RPMI7951 (cell line): ENCODE data around the gene LUZP2. TPM values are rescaled to one million over a fixed set of nuclear protein-coding genes. Genes with fewer than 3 reads are reported as not detected.

Source experiments
- DNase-seq: peaks from one replicate; pipeline ENCODE4 v3.0.0-alpha.2; 2012; ENCODE audit warnings: low read depth
- total RNA-seq: library from RNA; depleted of rRNA; stranded (reverse); fragments of >200 nt; shearing (Covaris generic); gene quantifications from 2 replicates; pipeline ENCODE4 v1.2.3, GENCODE V29; 2014

LUZP2 gene
- total RNA-seq, 1 experiment from 2014 or later, result not detected

- DNase-seq, result no peak
Measured at GRCh38 chr11:25094085-25094802, 597.4 kb downstream of the LUZP2 start.

- DNase-seq, result no peak
Measured at GRCh38 chr11:25119416-25119815, 622.6 kb downstream of the LUZP2 start.
